HG03280 (cell line): ENCODE data around the gene TIE1.

Source experiments
- ATAC-seq: cut with Tn5 transposase; IDR thresholded peaks from one replicate; pipeline ENCODE4 v1.9.1; 2021; ENCODE audit warnings: mild to moderate bottlenecking, moderate library complexity; ENCODE audit not compliant: unreplicated experiment

Gene TIE1

DNA sequence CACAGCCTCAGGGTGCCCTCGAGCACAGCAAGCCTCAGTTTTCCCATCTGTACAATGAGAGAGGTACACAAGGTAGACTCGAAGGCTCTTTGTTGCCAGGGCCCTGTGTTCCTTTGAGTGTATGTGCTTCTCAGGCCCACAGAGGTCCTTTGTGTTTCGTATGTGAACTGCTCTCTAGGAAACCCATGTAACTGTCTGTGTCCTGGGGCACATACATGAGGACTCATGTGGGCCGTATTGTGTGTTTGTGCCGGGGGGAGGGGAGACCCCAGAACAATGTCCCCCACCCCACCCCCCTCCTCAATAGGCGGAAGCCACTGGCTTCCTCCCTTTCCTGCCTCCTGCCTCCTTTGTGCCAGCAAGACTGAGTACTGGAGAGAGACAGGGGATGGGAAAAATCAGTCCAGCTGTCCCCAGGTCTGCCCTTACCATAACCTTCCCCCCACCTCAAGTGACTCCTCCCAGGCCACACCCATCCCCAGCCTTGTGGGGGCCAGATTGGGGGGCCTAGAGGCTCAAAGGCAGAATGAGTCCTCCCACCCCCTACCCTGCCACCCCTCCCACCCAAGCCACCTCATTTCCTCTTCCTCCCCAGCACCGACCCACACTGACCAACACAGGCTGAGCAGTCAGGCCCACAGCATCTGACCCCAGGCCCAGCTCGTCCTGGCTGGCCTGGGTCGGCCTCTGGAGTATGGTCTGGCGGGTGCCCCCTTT lies at the start of gene TIE1:
Gene TIE1, plus strand, starts transcription at position 605 of the 717 bp plus-strand sequence. Its CDS starts 90 bp downstream, at position 695.
- no peak for ATAC-seq

DNA sequence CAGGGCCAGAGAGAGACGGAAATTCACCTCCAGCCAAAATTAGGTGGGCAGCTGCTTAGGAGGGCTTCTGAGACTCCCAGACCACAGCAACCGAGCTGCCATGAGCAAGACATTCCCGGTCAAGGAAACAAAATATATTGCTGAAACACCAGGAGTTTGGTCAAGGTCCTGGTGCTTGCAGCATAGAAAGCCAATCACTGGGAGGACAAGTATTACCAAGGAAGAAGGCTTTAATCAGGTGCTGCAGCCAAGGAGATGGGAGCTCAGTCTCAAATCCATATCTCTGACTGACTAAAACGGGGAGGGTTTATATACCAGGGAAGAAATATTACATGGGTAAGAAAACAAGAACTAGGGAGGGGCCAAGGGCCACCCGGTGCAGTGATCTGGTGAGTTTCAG lies 49.8 kb upstream of the TIE1 start:
- ATAC-seq = no peak

DNA sequence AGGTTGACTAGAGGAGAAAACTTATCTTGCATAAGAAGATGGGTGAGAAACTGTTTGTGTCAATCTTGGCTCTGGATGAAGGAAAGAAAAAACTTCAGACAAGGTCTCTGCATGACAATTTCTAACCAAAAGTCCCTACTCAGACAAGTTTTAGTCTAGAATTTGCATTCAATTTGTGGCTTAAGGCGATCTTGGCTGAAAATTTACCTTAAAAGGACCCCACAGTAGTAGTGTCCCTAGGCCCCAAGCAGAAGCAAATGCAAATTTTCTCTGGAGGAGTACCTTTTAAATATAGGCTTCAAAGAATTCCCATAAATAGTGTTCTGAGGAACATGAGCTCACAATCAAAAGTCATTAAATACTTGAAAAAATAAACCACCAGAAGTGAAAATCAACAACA lies 48.6 kb upstream of the TIE1 start:
- ATAC-seq = no peak

GRCh38 chr1:43253173-43253572 lies 47.6 kb upstream of the TIE1 start:
- no peak for ATAC-seq

GRCh38 chr1:43253876-43254275 lies 46.9 kb upstream of the TIE1 start:
- ATAC-seq = no peak

- no peak for ATAC-seq
These were observed 45.2 kb upstream of the TIE1 start for GRCh38 chr1:43255438-43256210.

DNA sequence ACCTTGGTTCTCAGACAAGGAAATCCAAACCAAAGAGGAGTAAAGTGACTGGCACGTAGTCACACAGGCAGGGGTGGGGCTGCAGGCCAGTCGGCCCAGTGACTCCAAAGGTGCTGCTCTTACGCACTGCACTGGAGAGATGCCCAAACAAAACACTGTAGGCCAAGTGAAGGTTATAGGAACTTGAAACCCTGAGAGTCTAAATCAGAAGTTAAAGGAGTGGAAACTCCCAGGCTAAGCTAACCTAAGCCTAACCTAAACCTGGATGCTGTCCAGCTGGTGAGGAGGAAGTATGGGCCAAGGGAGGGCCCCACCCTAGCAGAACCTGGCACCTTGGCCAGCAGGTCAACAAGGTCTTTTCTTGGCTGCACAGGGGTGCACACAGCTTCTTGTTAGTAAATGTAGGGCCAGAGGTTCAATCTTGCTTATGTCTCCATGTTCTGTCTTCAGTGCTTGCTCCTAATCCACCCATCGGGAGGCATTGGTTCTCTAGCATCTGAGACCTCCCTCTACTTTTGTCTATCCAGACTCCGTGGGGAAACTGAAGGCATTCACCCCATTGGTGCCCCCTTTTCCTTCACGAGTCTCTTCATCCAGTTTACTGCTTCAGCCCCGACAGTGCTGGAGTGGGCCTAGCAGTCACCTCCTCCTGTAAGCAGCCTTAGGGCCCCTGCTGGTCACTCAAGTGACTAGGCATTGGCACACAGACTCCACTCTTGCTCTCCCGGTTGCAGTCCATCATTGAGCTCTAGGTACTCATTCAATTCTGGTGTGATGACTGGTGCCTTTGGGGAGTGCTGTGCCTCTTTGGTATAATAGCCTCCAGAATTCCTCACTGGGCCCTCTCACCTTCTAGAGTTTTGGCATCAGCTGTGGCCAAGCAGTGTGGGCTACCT lies 43.9 kb upstream of the TIE1 start:
- ATAC-seq = no peak

DNA sequence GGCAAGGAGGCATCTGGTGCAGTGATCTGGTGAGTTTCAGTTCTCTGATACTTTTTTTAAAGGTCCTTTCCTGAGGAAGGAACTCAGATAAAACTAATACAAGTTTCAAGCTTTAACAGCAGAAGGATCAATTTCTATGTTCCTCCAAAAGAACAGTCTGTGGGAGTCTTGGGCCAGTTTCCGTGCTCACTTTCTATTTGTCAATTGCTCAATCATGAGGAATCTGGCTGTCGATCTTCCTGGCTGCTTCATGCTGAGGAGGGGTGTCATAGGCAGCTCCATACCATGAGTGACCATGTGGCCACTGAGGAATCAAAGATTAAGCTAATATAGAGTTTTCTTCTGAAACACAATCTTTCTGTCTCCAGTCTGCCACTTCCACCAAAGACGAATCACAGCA lies 42.4 kb upstream of the TIE1 start:
- no peak for ATAC-seq

GRCh38 chr1:43265431-43265830 lies 35.4 kb upstream of the TIE1 start:
- ATAC-seq = no peak

GRCh38 chr1:43266881-43267280 lies 33.9 kb upstream of the TIE1 start:
- ATAC-seq = no peak

DNA sequence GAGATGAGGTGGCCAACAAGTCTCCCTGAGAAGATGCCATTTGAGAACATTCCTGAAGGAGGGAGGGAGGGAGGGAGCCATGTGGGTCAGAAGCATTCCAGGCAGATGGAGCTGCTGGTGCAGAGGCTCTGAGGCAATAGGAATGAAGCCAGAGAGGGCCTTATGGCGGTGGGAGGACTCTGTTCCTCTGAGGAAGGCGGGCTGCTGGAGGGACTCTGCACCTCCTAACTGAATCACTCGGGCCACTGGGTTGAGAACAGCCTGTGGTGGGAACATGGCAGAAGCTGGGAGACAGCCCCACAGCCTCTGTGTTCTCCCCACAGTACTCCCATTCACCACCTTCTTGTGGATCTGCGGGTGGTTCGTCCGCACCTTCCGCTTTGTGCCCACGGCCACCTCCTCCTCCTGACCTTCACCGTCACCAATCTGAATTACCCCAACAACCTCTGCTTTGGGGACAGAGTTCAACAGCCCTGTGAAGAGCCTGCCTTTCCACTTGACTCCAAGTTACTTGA lies 33.4 kb upstream of the TIE1 start:
- no peak for ATAC-seq

DNA sequence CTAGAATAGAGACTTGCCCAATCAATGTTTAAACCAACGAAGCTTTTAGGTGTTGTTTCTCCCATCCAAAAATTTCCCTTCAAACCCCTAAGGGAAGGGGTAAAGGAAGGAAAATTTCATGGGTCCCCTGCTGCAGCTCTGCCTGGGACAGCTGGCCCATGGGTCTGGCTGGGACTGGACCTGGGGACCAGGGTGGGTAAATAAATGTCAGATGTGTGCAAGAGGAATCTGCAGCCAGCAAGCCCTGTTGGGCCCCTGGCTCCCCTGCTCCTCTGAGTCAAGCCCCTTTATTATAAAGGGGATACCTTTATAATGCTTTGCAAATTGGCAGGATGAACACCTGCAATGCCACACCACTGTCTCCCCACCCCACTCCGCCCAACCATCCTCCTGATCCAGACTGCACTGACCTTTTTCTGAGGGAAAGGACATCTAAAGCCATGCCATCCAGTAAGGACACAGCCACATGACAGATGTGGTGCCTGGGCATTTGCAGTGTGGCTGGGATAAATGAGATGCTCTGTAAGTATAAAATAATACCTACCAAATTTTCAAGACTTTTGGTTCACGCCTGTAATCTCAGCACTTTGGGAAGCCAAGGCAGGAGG lies 32.9 kb upstream of the TIE1 start:
- ATAC-seq = no peak

- no peak for ATAC-seq
These were observed 31.0 kb upstream of the TIE1 start, which contains the start of gene TMEM125 for GRCh38 chr1:43269627-43270375. TSS of gene TMEM125 (plus strand) at chr1:43269983. CDS start at chr1:43272723, 2,740 bp downstream.

GRCh38 chr1:43270421-43271095 lies 30.2 kb upstream of the TIE1 start:
- ATAC-seq = no peak

DNA sequence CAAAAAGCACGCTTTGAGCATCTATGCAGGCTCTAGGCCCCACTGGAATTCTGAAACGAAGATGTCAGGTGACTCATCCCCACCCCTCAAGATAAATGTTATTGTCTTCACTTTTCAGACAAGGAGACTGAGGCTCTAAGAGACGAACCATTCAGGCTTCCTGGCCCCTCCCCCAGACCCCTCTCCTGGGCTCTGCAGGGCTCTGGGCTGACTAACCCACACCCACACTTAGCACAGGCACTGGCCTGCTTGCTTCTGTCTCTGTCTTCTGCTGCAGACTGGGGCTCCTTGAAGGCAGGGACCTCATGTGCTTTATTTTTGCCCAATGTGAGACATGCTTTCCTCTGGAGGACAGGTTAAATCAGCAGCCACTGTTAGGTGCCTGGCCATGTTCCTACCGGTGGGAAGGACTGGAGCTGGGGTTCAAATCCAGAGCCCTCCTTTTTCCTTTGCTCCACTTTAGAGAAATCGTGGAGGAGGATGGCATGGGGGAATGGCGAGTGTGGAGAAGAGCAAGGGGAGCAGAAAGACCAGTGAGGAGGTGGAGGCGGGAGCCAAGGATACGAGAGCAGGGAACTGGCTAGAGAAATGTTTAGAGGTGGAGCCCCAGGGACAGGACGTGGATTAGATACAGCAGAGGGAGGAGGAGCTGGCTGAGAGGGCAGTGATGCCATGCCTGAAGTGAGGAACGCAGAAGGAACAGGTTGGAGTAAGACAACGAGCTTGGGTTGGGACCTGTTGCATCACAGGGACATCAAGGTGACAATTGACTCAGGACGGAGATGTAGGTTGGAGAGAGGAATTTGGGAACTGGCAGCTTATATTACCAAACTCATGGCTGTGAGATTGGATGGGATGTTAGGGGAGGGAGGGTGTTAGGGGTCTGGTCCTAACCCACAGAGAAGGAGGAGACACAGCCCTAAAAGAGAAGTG lies 29.3 kb upstream of the TIE1 start:
- no peak for ATAC-seq

DNA sequence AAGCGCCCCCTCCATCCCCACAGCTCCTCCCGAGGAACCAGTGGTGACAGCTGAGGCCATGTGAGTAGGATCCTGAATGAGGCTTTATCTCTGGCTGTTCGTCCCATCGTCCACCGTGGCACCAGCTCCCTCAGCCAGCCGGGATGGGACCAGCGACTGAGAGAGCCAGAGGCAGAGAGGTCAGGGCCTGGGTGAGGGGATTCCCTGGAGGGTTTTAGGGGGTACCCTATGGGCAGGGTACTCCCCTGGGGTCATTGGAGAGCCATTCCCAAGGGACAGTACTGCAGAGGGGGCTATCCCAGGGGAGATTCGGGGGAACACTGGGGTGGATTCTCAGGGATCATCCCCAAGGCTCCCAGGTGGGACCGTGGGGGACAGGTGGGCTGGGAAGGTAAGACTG lies 28.6 kb upstream of the TIE1 start:
- no peak for ATAC-seq

DNA sequence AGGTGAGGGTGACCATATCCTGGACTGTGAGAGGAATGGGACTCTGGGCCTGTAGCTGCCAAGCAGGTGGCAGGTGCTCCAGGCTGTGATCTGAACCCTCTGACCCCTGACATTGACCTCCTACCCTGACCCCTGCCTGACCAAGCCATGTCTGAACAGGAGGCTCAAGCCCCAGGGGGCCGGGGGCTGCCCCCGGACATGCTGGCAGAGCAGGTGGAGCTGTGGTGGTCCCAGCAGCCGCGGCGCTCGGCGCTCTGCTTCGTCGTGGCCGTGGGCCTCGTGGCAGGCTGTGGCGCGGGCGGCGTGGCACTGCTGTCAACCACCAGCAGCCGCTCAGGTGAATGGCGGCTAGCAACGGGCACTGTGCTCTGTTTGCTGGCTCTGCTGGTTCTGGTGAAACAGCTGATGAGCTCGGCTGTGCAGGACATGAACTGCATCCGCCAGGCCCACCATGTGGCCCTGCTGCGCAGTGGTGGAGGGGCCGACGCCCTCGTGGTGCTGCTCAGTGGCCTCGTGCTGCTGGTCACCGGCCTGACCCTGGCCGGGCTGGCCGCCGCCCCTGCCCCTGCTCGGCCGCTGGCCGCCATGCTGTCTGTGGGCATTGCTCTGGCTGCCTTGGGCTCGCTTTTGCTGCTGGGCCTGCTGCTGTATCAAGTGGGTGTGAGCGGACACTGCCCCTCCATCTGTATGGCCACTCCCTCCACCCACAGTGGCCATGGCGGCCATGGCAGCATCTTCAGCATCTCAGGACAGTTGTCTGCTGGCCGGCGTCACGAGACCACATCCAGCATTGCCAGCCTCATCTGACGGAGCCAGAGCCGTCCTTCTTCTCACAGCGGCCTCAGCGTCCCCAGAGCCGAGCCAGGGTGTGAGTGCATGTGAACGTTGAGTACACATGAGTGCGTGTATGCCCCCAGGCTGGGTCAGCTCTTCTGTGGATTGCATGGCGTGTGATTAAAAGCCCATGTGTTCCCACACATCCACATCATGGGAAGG lies 27.9 kb upstream of the TIE1 start:
- no peak for ATAC-seq
